HG03571 (cell line): ENCODE measurements around the gene GALNT10.
"Not testable (repeated sequence)": the region's sequence is repeated elsewhere in the genome, so short reads cannot be mapped to it uniquely, and the experiment has no call there.

ENCODE experiments used
- ATAC-seq: cut with Tn5 transposase; IDR thresholded peaks from one replicate; pipeline ENCODE4 v1.9.1; 2021; ENCODE audit not compliant: unreplicated experiment

The GALNT10 gene

DNA sequence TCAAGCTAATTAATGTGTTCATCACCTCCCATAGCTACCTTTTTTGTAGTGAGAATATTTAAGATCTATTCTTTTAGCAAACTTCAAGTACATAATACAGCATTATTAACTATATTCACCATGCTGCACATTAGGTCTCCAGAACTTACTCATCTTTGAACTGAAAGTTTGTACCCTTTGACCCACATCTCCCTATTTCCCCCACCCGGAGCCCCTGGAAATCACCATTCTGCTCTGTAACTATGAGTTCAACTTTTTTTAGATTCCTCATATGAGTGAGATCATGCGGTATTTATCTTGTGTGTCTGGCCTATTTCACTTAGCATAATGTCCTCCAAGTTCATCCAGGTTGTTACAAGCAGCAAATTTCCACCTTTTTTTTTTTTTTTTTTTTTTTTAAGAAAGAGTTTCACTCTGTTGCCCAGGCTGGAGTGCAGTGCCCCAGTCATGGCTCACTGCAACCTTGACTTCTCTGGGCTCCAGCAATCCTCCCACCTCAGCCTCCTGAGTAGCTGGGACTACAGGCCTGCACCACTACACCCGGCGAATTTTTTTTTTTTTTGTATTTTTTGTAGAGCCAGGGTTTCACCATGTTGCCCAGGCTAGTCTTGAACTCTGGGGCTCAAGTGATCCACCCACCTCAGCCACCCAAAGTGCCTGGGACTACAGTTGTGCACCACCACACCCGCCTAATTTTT, 154.9 kb downstream of the GALNT10 start:
- ATAC-seq = peak; percentile 74

GRCh38 chr5:154346427-154346826, 155.9 kb downstream of the GALNT10 start:
- no peak for ATAC-seq

GRCh38 chr5:154349626-154350264, 159.2 kb downstream of the GALNT10 start:
- ATAC-seq = no peak

- no peak for ATAC-seq
Observed at GRCh38 chr5:154351141-154351540, 160.6 kb downstream of the GALNT10 start.

DNA sequence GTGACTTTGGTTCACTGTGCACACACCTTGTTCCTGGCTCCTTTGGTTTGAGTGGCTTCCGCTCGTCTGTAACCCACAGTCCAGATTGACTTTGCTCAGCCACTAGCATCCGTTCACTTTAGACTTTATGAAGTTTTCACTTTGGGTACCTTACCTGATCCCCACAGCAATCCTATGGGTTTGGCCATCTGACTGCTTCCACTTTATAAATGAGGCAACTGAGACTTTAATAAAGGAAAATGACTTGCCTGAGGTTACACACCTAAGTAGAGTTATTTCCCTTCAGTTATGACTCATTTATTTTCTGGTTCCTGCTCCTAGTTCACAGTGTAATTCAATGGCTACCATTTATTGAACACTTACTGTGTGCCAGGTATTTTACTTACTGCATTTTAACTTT, 161.0 kb downstream of the GALNT10 start:
- no peak for ATAC-seq

GRCh38 chr5:154352960-154353548, 162.5 kb downstream of the GALNT10 start:
- no peak for ATAC-seq

GRCh38 chr5:154355129-154355611, 164.6 kb downstream of the GALNT10 start:
- no peak for ATAC-seq

GRCh38 chr5:154356020-154356655, 165.6 kb downstream of the GALNT10 start:
- ATAC-seq = no peak

- ATAC-seq = no peak
Observed at GRCh38 chr5:154356958-154357357, 166.4 kb downstream of the GALNT10 start.

DNA sequence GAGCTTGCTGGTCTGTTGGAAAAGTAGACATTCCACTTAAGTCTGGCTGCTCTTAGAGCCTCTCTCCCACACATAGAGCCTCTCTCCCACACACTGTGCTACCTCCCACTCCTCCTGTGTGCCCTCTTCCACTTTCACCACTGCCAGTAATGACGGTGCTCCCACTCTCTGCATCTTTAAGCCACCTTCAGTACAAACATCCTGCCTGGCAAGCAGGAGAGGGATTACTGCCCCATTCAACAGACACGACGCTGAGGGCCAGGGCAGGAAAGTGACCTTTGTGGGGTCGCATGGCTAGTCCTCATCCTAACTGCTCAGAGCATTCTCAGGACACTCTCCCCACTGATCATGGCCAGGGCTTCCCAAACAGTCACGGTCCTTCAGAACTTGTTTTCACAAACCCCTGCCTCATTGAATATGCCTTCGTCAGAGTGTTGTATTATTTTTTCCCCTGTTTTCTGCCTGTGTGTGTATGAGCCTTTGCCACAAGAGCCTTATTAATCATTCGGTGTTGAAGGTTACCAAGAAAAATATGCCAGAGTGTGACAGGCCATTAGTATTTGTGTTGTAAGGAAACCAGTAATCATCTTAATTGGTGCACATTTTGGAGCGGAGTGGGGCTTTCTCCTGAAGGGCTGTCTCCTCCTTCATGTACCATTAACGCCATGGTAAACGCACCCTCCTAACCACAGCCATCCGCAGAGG, 168.1 kb downstream of the GALNT10 start:
- no peak for ATAC-seq

GRCh38 chr5:154359221-154359573, 168.7 kb downstream of the GALNT10 start:
- ATAC-seq = no peak

- ATAC-seq = not testable (repeated sequence)
Observed at GRCh38 chr5:154360241-154360640, 169.7 kb downstream of the GALNT10 start.

DNA sequence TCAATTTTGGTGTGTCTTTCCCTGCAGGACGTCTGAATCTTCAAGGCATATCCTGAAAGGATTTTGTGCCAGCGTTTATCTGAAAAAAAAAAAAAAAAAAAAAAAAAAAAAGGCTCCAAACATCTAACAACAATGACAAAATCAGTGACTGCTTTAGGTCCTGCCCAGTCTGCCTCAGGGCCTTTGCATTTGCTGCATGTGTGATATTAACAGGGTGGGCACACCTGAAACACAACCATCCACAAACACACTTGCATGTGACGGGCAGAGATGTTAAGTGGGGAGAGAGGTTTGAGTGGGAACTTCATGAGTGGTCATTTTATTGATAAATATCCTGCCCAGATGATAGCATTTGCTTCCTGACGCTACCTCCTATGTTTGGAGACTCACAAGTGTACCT, 172.9 kb downstream of the GALNT10 start:
- ATAC-seq = no peak

- no peak for ATAC-seq
Observed at GRCh38 chr5:154364771-154365170, 174.2 kb downstream of the GALNT10 start.

GRCh38 chr5:154365823-154366222, 175.3 kb downstream of the GALNT10 start:
- no peak for ATAC-seq

DNA sequence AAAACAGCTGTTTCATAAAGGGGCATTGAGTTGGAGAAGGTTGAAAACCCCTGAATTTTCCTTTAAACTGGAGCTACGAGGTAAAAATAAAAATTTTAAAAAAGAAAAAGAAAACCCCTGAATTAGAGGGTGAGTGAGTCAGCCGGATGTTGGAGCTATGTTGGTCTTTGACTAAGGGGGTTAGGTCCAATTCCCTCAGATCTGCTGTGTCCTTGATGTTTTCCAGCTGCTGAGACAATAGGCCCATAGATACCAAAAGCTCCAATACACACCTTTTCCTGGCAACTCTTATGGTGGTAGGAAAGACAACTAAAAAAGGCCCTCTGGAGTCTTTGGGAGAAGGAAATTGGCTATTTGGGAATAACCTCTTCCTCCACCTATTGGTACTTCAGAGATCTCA, 175.8 kb downstream of the GALNT10 start:
- no peak for ATAC-seq

- ATAC-seq = no peak
Observed at GRCh38 chr5:154367101-154367500, 176.6 kb downstream of the GALNT10 start.

DNA sequence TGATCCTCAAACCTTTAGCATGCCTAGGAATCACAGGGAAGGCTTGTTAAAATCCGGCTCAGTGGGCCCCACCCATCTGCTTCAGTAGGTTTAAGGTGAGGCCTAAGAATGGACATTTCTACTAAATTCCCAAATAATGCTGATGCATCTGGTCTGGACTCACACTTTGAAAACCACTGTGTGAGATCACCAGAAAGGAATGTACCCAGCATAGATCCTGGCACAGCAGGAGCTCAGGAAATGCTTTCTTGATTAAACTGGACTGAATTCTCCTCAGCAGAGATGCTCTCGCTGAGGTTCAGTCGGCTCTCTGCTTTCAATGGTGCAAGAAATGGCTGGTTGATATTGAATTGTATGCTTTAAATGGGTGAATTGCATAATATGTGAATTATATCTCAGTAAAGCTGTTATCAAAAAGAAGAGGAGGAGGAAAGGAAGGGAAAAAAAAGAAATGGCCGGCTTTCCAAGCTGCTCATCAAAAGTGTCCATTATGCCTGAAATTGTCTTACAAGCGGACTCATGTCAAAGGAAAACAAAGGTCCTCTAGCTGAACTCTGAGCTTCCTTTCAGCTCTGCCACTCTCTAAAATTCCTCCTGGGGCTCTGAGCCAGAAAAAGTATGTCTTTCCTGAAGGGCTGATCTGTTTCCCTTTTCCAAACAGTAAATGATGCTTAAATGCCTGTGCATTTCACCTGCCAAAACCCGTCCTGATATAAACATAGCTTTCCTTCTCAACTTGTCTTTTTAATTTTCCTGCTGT, 177.7 kb downstream of the GALNT10 start:
- ATAC-seq = no peak

DNA sequence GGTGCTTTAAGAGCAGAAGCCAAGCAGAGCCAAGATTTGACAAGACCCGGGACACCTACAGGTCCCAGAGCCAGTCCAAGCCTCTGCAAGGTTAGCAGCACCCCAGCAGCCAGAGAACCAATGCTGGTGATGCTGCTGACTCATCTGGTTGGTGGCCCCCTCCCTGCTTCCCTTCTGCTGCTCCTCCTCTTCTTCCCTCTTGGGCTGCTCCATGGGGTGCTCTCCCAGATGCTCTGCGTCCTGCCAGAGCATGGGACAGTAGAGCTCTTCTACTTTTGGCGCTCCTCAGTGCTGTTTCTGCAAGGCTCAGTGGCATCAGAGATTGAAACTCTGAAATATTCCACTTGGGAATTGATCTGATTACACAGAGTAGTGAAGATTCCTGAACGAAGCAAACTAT, 179.1 kb downstream of the GALNT10 start:
- no peak for ATAC-seq

GRCh38 chr5:154370119-154370518, 179.6 kb downstream of the GALNT10 start:
- no peak for ATAC-seq
